Uterus (tissue), 4 donors: ENCODE results near the gene FAM184B. TPM values are rescaled to one million over a fixed set of nuclear protein-coding genes. Genes with fewer than 3 reads are reported as not detected.

Source experiments
- DNase-seq, 2 donors: peaks; one replicate each; pipeline ENCODE4 v3.0.0-alpha.2; 2019 to 2020
- H3K27ac ChIP-seq, 2 donors: fragments of 200-600 bp; sonication (generic); 1 replicate in 1 of 2; 2 replicates in 1 of 2; pipeline ENCODE4 v1.5.1; 2016 to 2018
- H3K27me3 ChIP-seq, 2 donors: fragments of 200-600 bp; sonication (generic); one replicate each; pipeline ENCODE4 v1.5.1; 2018 to 2019; ENCODE audit warnings: control low read depth in 1 of 2
- H3K36me3 ChIP-seq, 2 donors: fragments of 200-600 bp; sonication (generic); one replicate each; pipeline ENCODE4 v1.5.1; 2019; ENCODE audit warnings: control low read depth in 1 of 2
- H3K4me1 ChIP-seq, 2 donors: fragments of 200-600 bp; sonication (generic); one replicate each; pipeline ENCODE4 v1.5.1; 2018 to 2019; ENCODE audit warnings: control low read depth in 1 of 2
- H3K4me3 ChIP-seq, 2 donors: fragments of 200-600 bp; sonication (generic); 1 replicate in 1 of 2; 2 replicates in 1 of 2; pipeline ENCODE4 v1.5.1; 2018 to 2019; ENCODE audit warnings: mild to moderate bottlenecking in 1 of 2
- H3K9me3 ChIP-seq, 2 donors: fragments of 200-600 bp; sonication (generic); one replicate each; pipeline ENCODE4 v1.5.1; 2019; ENCODE audit warnings: control low read depth in 1 of 2
- CTCF ChIP-seq, 4 experiments: fragments of 200-600 bp in 2 of 4; fragments of 450-650 bp in 2 of 4; sonication (generic) in 2 of 4; IDR thresholded peaks; one replicate each; pipeline ENCODE4 v1.5.1; 2016 to 2019; ENCODE audit warnings: antibody characterized with exemption in 4 of 4, mild to moderate bottlenecking in 2 of 4, moderate library complexity in 1 of 4
- POLR2A ChIP-seq, 2 donors: fragments of 450-650 bp; IDR thresholded peaks; one replicate each; pipeline ENCODE4 v1.6.1; 2016; ENCODE audit warnings: antibody characterized with exemption in 2 of 2, mild to moderate bottlenecking in 1 of 2, moderate library complexity in 1 of 2
- intact Hi-C: fragments of 100-400 bp; cut with DNase I; formaldehyde crosslinking; loops from one replicate; pipeline ENCODE4 v1.15.1; 2023; ENCODE audit warnings: low total_unique reads
- total RNA-seq, 4 donors: library from RNA; depleted of rRNA in 3 of 4; stranded (reverse); fragments of >200 nt in 3 of 4; gene quantifications; one replicate each; pipeline versions ENCODE4 v1.1.0 to v1.2.4, GENCODE V29; 2014 to 2023
- donor health status: DM: yes; HTN: yes; CAD: no.

Gene FAM184B
- total RNA-seq, 4 donors from 2014 or later: 0.07 TPM; not detected in 3

GRCh38 chr4:17787315-17787714, 5.9 kb upstream of the FAM184B start:
- Histone ChIP-seq H3K36me3 (no peaks in the 10 kb centered on the region), H3K4me3 (no peak overlapping the region), H3K9me3 (no peaks in the 10 kb centered on the region), H3K27ac (no peak overlapping the region), H3K27me3 (no peaks in the 10 kb centered on the region), H3K4me1 (no peaks in the 10 kb centered on the region)
- intact Hi-C loops: no loop called here
- DNase-seq: no peak
- TF ChIP-seq POLR2A (IDR thresholded peaks at IDR 0.05): no peak
- no peak for TF ChIP-seq CTCF (IDR thresholded peaks at IDR 0.05)

GRCh38 chr4:17786567-17786966, 5.1 kb upstream of the FAM184B start:
- H3K27ac ChIP-seq: no peak overlapping the region
- H3K36me3 ChIP-seq: no peaks in the 10 kb centered on the region
- H3K4me3 ChIP-seq: no peak overlapping the region
- intact Hi-C loops: no loop called here
- H3K9me3 ChIP-seq: no peaks in the 10 kb centered on the region
- DNase-seq: no peak
- H3K27me3 ChIP-seq: no peaks in the 10 kb centered on the region
- TF ChIP-seq POLR2A (IDR thresholded peaks at IDR 0.05) (no peak), CTCF (IDR thresholded peaks at IDR 0.05) (no peak)
- peaks cover 0 to 1% of the 10 kb centered on the region in 2 donors for H3K4me1 ChIP-seq

- no peak for DNase-seq
- intact Hi-C loops: no loop called here
These were observed 4.4 kb upstream of the FAM184B start for GRCh38 chr4:17785858-17786257.

GRCh38 chr4:17780501-17781299, 721 bp downstream of the FAM184B start:
- no peaks in the 10 kb centered on the region for H3K36me3 ChIP-seq
- TF ChIP-seq CTCF (IDR thresholded peaks at IDR 0.05) (no peak), POLR2A (IDR thresholded peaks at IDR 0.05) (no peak)
- DNase-seq: no peak
- peaks cover 0 to 10% of the 10 kb centered on the region in 2 donors for H3K4me1 ChIP-seq
- H3K27me3 ChIP-seq: peaks cover 0 to 5% of the 10 kb centered on the region in 2 donors
- H3K27ac ChIP-seq: no peak overlapping the region
- no peaks in the 10 kb centered on the region for H3K9me3 ChIP-seq
- intact Hi-C loops: no loop called here
- peak overlapping the region in 1 of 2 donors; percentile 1 for H3K4me3 ChIP-seq

More at GRCh38 chr4:17785858-17786257, 4.4 kb upstream of the FAM184B start:
- no peak overlapping the region for H3K4me3 ChIP-seq
- no peaks in the 10 kb centered on the region for H3K36me3 ChIP-seq
- no peaks in the 10 kb centered on the region for H3K9me3 ChIP-seq
- H3K27ac ChIP-seq: no peak overlapping the region
- peaks cover 0 to 5% of the 10 kb centered on the region in 2 donors for H3K27me3 ChIP-seq
- H3K4me1 ChIP-seq: peaks cover 0 to 8% of the 10 kb centered on the region in 2 donors
- TF ChIP-seq POLR2A (IDR thresholded peaks at IDR 0.05): no peak
- TF ChIP-seq CTCF (IDR thresholded peaks at IDR 0.05): no peak

GRCh38 chr4:17778431-17778830, 3.0 kb downstream of the FAM184B start:
- DNase-seq: no peak
- intact Hi-C loops: no loop called here
- no peak overlapping the region for H3K4me3 ChIP-seq

More at GRCh38 chr4:17778431-17778830, 3.0 kb downstream of the FAM184B start:
- peaks cover 0 to 5% of the 10 kb centered on the region in 2 donors for H3K27me3 ChIP-seq
- no peaks in the 10 kb centered on the region for H3K9me3 ChIP-seq
- peaks cover 0 to 10% of the 10 kb centered on the region in 2 donors for H3K4me1 ChIP-seq
- no peaks in the 10 kb centered on the region for H3K36me3 ChIP-seq
- TF ChIP-seq POLR2A (IDR thresholded peaks at IDR 0.05) (no peak), CTCF (IDR thresholded peaks at IDR 0.05) (no peak)
- no peak overlapping the region for H3K27ac ChIP-seq
